HG03060 (cell line): Measurements from ENCODE around the gene ZRSR2.
A peak's percentile ranks its signal among the peaks of the same experiment; 100 is the strongest.
"Not testable (repeated sequence)": the region's sequence is repeated elsewhere in the genome, so short reads cannot be mapped to it uniquely, and the experiment has no call there.

Experiments
- ATAC-seq: cut with Tn5 transposase; IDR thresholded peaks from one replicate; pipeline ENCODE4 v1.9.1; 2021; ENCODE audit warnings: low read depth, moderate number of reproducible peaks; ENCODE audit not compliant: unreplicated experiment

ZRSR2 gene

GRCh38 chrX:15789979-15790768 is at the start of gene ZRSR2:
Gene ZRSR2, plus strand, starts transcription at chrX:15790484. Its CDS starts 12 bp downstream, at chrX:15790496.
- peak; percentile 79 for ATAC-seq

- ATAC-seq: no peak
Measured at GRCh38 chrX:15744181-15744867, 46.0 kb upstream of the ZRSR2 start.

- ATAC-seq: no peak
Measured at GRCh38 chrX:15745179-15745578, 45.1 kb upstream of the ZRSR2 start.

- not testable (repeated sequence) for ATAC-seq
Measured at GRCh38 chrX:15746651-15747050, 43.6 kb upstream of the ZRSR2 start.

GRCh38 chrX:15747626-15748173 is 42.6 kb upstream of the ZRSR2 start:
- no peak for ATAC-seq

- ATAC-seq: no peak
Measured at GRCh38 chrX:15748841-15749240, 41.4 kb upstream of the ZRSR2 start.

GRCh38 chrX:15749642-15750610 is 40.4 kb upstream of the ZRSR2 start:
- no peak for ATAC-seq

GRCh38 chrX:15750611-15751154 is 39.6 kb upstream of the ZRSR2 start:
- no peak for ATAC-seq

GRCh38 chrX:15751155-15751819 is 39.0 kb upstream of the ZRSR2 start:
- no peak for ATAC-seq

GRCh38 chrX:15755091-15755490 is 35.2 kb upstream of the ZRSR2 start:
- ATAC-seq: no peak

GRCh38 chrX:15758140-15758539 is 32.1 kb upstream of the ZRSR2 start:
- no peak for ATAC-seq

- not testable (repeated sequence) for ATAC-seq
Measured at GRCh38 chrX:15759886-15760285, 30.4 kb upstream of the ZRSR2 start.

GRCh38 chrX:15761564-15762191 is 28.6 kb upstream of the ZRSR2 start:
- no peak for ATAC-seq

- ATAC-seq: no peak
Measured at GRCh38 chrX:15769300-15769954, 20.9 kb upstream of the ZRSR2 start.

GRCh38 chrX:15781961-15782699 is 8.2 kb upstream of the ZRSR2 start:
- ATAC-seq: no peak

- no peak for ATAC-seq
Measured at GRCh38 chrX:15785176-15785750, 5.0 kb upstream of the ZRSR2 start.

- ATAC-seq: no peak
Measured at GRCh38 chrX:15786915-15787314, 3.4 kb upstream of the ZRSR2 start.
